Activated CD4-positive, alpha-beta T cell treated with anti-CD3 and anti-CD28 coated beads for 48 hours (primary cell): ENCODE results near the gene GPR152.

Source experiments
- DNase-seq: peaks from one replicate; pipeline ENCODE4 v3.0.0-alpha.2; 2020

Gene GPR152

GRCh38 chr11:67463680-67464410 lies 11.3 kb upstream of the GPR152 start:
- DNase-seq = no peak

- no peak for DNase-seq
Measured at GRCh38 chr11:67463186-67463585, 10.7 kb upstream of the GPR152 start.

- no peak for DNase-seq
Measured at GRCh38 chr11:67458266-67458665, 5.7 kb upstream of the GPR152 start.

GRCh38 chr11:67457453-67457852 lies 4.9 kb upstream of the GPR152 start:
- DNase-seq = no peak

- DNase-seq = no peak
Measured at GRCh38 chr11:67456068-67456705, 3.7 kb upstream of the GPR152 start.

GRCh38 chr11:67455054-67455453 lies 2.5 kb upstream of the GPR152 start, which contains the start of gene CABP4:
CABP4 (plus strand) TSS chr11:67455354; CDS start chr11:67455424, 70 bp downstream.
- DNase-seq = no peak

GRCh38 chr11:67453816-67454732 lies 1.5 kb upstream of the GPR152 start:
- DNase-seq = no peak

GRCh38 chr11:67451658-67451976 lies 912 bp downstream of the GPR152 start:
- DNase-seq = no peak

- no peak for DNase-seq
Measured at GRCh38 chr11:67450796-67451657, 1.5 kb downstream of the GPR152 start.

- no peak for DNase-seq
Measured at GRCh38 chr11:67449116-67449844, 3.2 kb downstream of the GPR152 start.

- DNase-seq = no peak
Measured at GRCh38 chr11:67448220-67448609, 4.3 kb downstream of the GPR152 start.

GRCh38 chr11:67445515-67445914 lies 7.0 kb downstream of the GPR152 start:
- no peak for DNase-seq

- no peak for DNase-seq
Measured at GRCh38 chr11:67442504-67443404, 9.8 kb downstream of the GPR152 start.

- DNase-seq = no peak
Measured at GRCh38 chr11:67441731-67442351, 10.7 kb downstream of the GPR152 start.

- DNase-seq = no peak
Measured at GRCh38 chr11:67441098-67441563, 11.4 kb downstream of the GPR152 start.

- DNase-seq = no peak
Measured at GRCh38 chr11:67440229-67441097, 12.1 kb downstream of the GPR152 start.

GRCh38 chr11:67439321-67440228 lies 13.0 kb downstream of the GPR152 start:
- peak; percentile 65 for DNase-seq
